Cardiac fibroblast (primary cell): Measurements from ENCODE around the gene FMNL2.

Experiments
- DNase-seq, 2 donors: peaks; one replicate each; pipeline versions ENCODE4 v3.0.0 to v3.0.0-alpha.2; 2010; ENCODE audit warnings: low read depth in 2 of 2
- H3K4me3 ChIP-seq, 2 donors: replicated peaks in 1 of 2; 1 replicate in 1 of 2; 2 replicates in 1 of 2; pipeline ENCODE4 v1.5.1; 2011; ENCODE audit warnings: low read depth in 2 of 2, low read length in 2 of 2, mild to moderate bottlenecking in 2 of 2, moderate library complexity in 1 of 2
- TF ChIP-seq, protein P1 (sequence below): IDR thresholded peaks from one replicate; pipeline ENCODE4 v1.5.1; 2011; ENCODE audit warnings: low read depth, mild to moderate bottlenecking, low read length, inconsistent platforms

Gene FMNL2

DNA sequence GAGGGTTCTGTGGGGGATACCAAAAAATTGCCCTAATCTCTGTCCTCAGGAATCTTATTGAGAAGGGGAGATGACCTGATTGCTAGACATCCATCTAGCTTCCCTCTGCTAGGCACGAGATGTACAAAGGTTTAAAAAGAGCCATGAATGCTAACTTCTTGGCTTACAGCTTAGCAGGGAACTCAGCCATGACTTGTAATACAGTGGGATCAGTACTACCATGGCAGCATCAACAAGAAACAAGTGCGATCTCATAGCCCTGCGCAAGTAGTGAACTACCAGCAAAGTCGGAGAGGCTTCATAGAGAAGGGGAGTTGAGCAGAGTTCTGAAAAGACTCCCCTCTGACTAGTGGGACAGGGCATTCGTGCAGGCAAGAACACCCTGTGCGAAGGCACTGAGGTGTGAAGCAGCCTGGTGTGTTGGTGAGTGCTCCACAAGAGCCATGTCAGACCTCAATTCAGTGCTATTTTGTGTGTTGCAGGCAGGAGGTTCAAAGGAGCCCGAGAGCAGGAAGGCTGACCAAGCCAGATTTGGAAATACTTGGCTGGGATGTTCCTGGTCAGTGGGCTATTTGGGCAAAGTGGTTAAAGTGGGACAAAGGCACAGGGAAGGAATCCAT is 130.0 kb downstream of the FMNL2 start:
- DNase-seq: no peak
- H3K4me3 ChIP-seq: no peak overlapping the region
- TF ChIP-seq, protein P1, sequence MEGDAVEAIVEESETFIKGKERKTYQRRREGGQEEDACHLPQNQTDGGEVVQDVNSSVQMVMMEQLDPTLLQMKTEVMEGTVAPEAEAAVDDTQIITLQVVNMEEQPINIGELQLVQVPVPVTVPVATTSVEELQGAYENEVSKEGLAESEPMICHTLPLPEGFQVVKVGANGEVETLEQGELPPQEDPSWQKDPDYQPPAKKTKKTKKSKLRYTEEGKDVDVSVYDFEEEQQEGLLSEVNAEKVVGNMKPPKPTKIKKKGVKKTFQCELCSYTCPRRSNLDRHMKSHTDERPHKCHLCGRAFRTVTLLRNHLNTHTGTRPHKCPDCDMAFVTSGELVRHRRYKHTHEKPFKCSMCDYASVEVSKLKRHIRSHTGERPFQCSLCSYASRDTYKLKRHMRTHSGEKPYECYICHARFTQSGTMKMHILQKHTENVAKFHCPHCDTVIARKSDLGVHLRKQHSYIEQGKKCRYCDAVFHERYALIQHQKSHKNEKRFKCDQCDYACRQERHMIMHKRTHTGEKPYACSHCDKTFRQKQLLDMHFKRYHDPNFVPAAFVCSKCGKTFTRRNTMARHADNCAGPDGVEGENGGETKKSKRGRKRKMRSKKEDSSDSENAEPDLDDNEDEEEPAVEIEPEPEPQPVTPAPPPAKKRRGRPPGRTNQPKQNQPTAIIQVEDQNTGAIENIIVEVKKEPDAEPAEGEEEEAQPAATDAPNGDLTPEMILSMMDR: no peak

GRCh38 chr2:152465541-152465940 is 130.6 kb downstream of the FMNL2 start:
- TF ChIP-seq, protein P1: no peak
- no peak overlapping the region for H3K4me3 ChIP-seq
- peak in 1 of 2 donors; percentile 51 for DNase-seq

DNA sequence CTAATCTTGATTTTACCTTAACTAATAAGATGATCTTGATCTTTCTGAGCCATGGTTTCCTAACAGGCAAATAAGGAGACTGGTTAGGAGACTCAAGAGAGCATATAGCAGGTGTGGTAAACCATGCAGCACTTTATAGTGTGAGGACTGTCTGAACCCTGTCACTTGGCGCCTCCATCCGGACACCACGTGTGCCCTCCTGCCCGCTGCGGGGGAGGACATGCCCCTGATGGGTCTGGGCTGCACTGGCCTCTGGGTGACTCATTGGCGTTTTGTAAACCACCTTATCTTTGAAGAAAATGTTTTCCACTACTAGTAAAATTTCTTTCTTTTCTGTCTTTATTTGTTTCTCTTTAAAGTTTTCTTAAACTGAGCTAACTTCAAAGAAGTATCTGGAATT is 131.1 kb downstream of the FMNL2 start:
- peak; percentile 44 to 50 for DNase-seq
- TF ChIP-seq, protein P1: no peak
- H3K4me3 ChIP-seq: no peak overlapping the region

DNA sequence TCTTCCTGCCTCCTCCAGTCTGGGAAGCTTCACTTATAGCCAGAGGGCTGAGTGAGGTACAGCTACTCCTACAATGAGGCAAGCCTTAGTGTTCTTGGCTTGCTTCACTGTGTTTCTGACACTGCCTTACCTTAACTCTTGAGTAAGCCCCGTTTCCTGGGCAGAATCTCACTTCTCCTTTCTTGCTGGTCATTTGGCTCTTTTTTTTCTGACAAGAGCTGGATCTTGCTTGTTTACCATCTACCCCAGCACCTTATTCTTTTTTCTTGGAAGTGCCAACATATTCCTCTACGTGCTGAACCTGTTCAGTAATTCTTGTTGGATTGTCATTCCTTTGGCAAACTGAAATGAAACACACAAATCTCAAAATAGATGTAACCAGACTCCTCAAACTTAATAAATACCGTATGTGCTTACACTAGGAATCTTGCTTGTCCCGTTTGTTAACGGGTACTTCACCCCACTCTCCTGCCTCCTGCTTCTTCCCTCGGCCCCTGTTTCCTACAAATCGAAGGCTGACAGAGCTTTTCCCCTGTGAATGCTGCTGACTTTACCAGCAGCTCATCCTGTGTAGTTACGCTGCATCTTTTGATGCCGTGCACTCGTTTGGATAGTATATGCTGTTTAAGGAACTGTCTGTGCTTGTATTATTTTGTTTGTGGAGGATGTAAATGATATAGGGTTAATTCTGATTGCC is 132.2 kb downstream of the FMNL2 start:
- H3K4me3 ChIP-seq: no peak overlapping the region
- DNase-seq: peak; percentile 61 to 69
- TF ChIP-seq, protein P1: no peak

DNA sequence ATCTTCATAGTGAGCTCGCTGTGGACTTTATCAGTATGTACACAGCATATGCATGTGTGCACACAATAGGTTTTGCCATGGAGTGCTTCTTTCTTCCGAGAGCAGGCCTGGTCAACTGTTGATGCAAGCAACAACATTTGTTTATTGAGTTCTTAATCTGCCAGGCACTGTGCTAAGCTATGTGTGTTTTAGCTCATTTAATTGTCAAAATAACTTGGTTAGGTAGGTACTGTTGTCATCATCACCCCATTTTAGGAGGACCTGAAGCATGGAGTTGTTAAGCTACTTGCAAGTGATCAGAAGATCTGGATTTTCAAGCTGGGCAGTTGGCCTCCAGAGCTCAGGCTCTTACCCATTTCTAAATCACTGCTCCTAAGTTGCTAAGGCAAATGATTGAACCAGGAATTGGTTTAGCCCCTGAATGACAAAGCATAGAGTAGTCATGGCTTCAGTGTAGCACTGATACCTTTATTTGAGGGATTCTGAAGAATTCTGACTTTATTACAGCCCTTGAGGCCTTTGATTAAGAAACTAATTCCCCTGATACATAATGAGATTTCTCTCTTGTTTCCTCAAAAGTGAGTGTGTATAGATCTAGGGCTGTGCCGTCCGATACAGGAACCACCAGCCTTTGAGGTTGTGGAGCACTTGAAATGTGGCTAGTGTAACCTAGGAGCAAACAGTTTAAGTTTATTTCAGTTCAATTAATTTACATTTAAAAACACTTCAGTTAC is 132.9 kb downstream of the FMNL2 start:
- TF ChIP-seq, protein P1: no peak
- no peak overlapping the region for H3K4me3 ChIP-seq
- no peak for DNase-seq

DNA sequence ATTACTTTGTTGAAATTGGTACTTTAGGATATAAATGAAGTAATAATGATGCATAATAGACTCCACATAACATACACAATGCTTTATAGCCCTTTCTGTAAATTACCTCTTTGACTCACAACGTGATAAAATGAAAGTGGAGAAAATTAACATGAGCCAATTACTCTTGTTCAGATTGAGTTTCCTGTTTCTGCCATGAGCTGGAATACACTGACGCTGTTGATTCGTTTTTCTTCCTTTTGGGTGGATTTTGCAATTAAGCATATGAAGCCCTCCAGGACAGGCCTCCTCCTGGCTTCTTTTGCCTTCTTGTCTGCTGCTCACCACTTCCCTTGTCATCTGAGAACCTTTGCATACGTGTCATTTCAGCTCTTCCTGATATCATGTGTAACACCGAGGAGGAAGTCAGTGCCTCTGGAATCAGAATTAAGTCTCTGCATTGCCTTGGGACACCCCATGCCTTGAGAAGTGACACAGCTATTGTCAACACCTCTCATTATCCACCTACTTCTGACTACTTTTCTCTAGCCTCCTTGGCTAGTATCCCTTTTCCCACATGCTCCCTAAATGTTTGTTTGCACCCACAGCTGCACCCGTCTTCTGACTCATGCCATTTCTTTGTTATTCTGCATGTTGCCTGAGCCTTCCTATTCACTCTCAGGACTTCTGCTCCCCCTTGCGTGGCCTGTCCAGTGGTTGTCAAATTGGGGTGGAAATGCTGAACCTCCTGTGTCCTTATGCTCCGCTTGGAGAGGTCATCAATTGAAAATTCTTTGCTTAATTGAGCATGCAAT is 134.1 kb downstream of the FMNL2 start:
- H3K4me3 ChIP-seq: peak overlapping the region in 1 of 2 donors; percentile 24
- DNase-seq: peak; percentile 61 to 77
- TF ChIP-seq, protein P1: peak; percentile 28
